ENCODE results near the gene RNF212. TPM values are rescaled to one million over a fixed set of nuclear protein-coding genes. Genes with fewer than 3 reads are reported as not detected.
"Not testable (repeated sequence)": the region's sequence is repeated elsewhere in the genome, so short reads cannot be mapped to it uniquely, and the experiment has no call there.

The RNF212 gene
- total and polyA plus RNA-seq, 2 of the 13 experiments (the other 11 are each of a cell fraction or from before 2014, with no cell fraction given), result not detected

GRCh38 chr4:1047106-1047975 is 66.0 kb downstream of the RNF212 start:
- ATAC-seq (no peak), FAIRE-seq (no peak), DNase-seq (ENCODE audit: low spot score) (no peak)
- peaks cover 27% of the 10 kb centered on the region; the same call in 1 of the 2 replicates for H4K20me1 ChIP-seq (ENCODE audit: insufficient read depth, low read length)
- no peak overlapping the region for H3K9ac ChIP-seq (ENCODE audit: insufficient read depth, low read depth, low read length)
- intact Hi-C loops (cut with micrococcal nuclease; ENCODE audit: unreplicated experiment), result no loop called here
- in situ Hi-C loops (cut with HindIII; ENCODE audit: extremely low pct_ligation_motif_present, low pct_unique_long_range_greater_than_20kb), result no loop called here
- CTCF ChIA-PET (ENCODE audit: low intra/inter-chr PET ratio, low total read pairs), result no interaction called here
- no peak overlapping the region for H3K4me2 ChIP-seq (ENCODE audit: low read depth, low read length)
- TF ChIP-seq NFE2L1 (CRISPR knock-in tag; IDR thresholded peaks at IDR 0.05; ENCODE audit: borderline replicate concordance), result no peak
- no peak for TF ChIP-seq HIVEP1 (CRISPR knock-in tag; IDR thresholded peaks at IDR 0.05)
- TF ChIP-seq LCORL (IDR thresholded peaks at IDR 0.05), result no peak
- TF ChIP-seq LCORL (CRISPR knock-in tag; IDR thresholded peaks at IDR 0.05), result no peak
- TF ChIP-seq ZFP36 (IDR thresholded peaks at IDR 0.05; ENCODE audit: borderline replicate concordance, low read depth, low read length, partially characterized antibody), result peak; percentile 19
- TF ChIP-seq PAWR (CRISPR knock-in tag; IDR thresholded peaks at IDR 0.05; ENCODE audit: borderline replicate concordance), result no peak
- TF ChIP-seq FOXA1 (IDR thresholded peaks at IDR 0.05), result no peak
- TF ChIP-seq FOXA1 (CRISPR knock-in tag; IDR thresholded peaks at IDR 0.05), result 0 out of 2 replicates have a peak, but pooled peaks have one; percentile 22
- peak; percentile 10; the same call in 1 of the 2 replicates for TF ChIP-seq ZNF687 (CRISPR knock-in tag; IDR thresholded peaks at IDR 0.05)
- TF ChIP-seq NFIC (IDR thresholded peaks at IDR 0.05; ENCODE audit: low read length), result no peak
- no peak overlapping the region for H3K27ac ChIP-seq (ENCODE audit: extremely low read length, insufficient read depth, low read length)
- BruUV-seq (replicated peaks), result no TSS peak
- 26% methylated on average over 15 of the region's 41 CpGs for WGBS (ENCODE audit: low lambda C conversion rate)
- peaks cover 25% of the 10 kb centered on the region for H3K4me1 ChIP-seq (ENCODE audit: insufficient read depth, low read length)
- H3K36me3 ChIP-seq (replicated peaks in 1 of 2; ENCODE audit: control insufficient read depth in 1 of 2, insufficient read depth in 2 of 2, low read length in 2 of 2), result no peaks in the 10 kb centered on the region
- no peaks in the 10 kb centered on the region for H3K9me3 ChIP-seq (ENCODE audit: low read length)
- no peak overlapping the region for H3K4me3 ChIP-seq (replicated peaks in 1 of 3; ENCODE audit: insufficient read depth in 1 of 3, low read depth in 2 of 3, low read length in 3 of 3)
- H2AFZ ChIP-seq (ENCODE audit: low read length), result no peak overlapping the region
- POLR2A ChIA-PET, result no interaction called here
- H3K27me3 ChIP-seq (ENCODE audit: control insufficient read depth in 1 of 2, insufficient read depth in 2 of 2, low read length in 2 of 2), result peaks cover 27 to 77% of the 10 kb centered on the region in 2 experiments
- no peaks in the 10 kb centered on the region for H3K79me2 ChIP-seq (ENCODE audit: insufficient read depth, low read length)

GRCh38 chr4:1046581-1047011 is 66.8 kb downstream of the RNF212 start:
- intact Hi-C loops (cut with micrococcal nuclease; ENCODE audit: unreplicated experiment); H3K9me3 ChIP-seq (ENCODE audit: low read length); in situ Hi-C loops (cut with HindIII; ENCODE audit: extremely low pct_ligation_motif_present, low pct_unique_long_range_greater_than_20kb); FAIRE-seq; DNase-seq (ENCODE audit: low spot score); H3K27ac ChIP-seq (ENCODE audit: extremely low read length, insufficient read depth, low read length); H2AFZ ChIP-seq (ENCODE audit: low read length); CTCF ChIA-PET (ENCODE audit: low intra/inter-chr PET ratio, low total read pairs); H3K36me3 ChIP-seq (replicated peaks in 1 of 2; ENCODE audit: control insufficient read depth in 1 of 2, insufficient read depth in 2 of 2, low read length in 2 of 2); BruUV-seq (replicated peaks); H3K79me2 ChIP-seq (ENCODE audit: insufficient read depth, low read length); H3K4me2 ChIP-seq (ENCODE audit: low read depth, low read length); POLR2A ChIA-PET; H3K9ac ChIP-seq (ENCODE audit: insufficient read depth, low read depth, low read length); H3K4me3 ChIP-seq (replicated peaks in 1 of 3; ENCODE audit: insufficient read depth in 1 of 3, low read depth in 2 of 3, low read length in 3 of 3): not testable (repeated sequence)
- WGBS (ENCODE audit: low lambda C conversion rate), result 11% methylated on average over 29 of the region's 29 CpGs
- Histone ChIP-seq H3K4me1 (ENCODE audit: insufficient read depth, low read length) (peaks cover 28% of the 10 kb centered on the region), H4K20me1 (ENCODE audit: insufficient read depth, low read length) (peaks cover 27% of the 10 kb centered on the region; the same call in 1 of the 2 replicates), H3K27me3 (ENCODE audit: control insufficient read depth in 1 of 2, insufficient read depth in 2 of 2, low read length in 2 of 2) (peaks cover 27 to 75% of the 10 kb centered on the region in 2 experiments)
- 0 out of 3 replicates have a peak, but pooled peaks have one; percentile 3 for ATAC-seq

All from HepG2 (cell line).